Activated T-cell treated with anti-CD3 and anti-CD28 coated beads, Interleukin-2, amount 50 U/mL, for 1 hour (primary cell): ENCODE measurements around the gene FUT7.

Experiments used
- DNase-seq: peaks from one replicate; pipeline ENCODE4 v3.0.0-alpha.2; 2020

Gene FUT7

DNA sequence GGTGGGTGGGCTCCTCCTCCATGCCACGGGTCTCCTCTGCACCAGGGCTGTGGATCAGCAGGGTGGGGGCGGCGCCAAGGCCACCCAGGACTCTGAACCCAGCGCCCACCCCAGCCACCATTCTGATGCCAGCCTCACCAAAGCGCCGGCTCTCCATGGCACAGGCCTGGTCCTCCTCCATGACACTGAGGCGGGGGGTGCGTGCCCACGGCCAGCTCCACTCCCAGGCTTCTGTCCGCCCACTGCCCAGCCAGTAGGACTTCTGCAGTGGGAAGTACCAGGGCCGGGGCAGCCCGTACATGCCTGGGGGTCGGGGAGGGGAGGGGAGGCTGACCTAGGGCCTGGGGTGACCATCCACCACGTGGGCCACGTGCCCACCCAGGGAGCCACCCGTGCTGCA, 15.5 kb downstream of the FUT7 start:
- DNase-seq = no peak

- no peak for DNase-seq
Measured at GRCh38 chr9:137015976-137016375, 15.9 kb downstream of the FUT7 start.

DNA sequence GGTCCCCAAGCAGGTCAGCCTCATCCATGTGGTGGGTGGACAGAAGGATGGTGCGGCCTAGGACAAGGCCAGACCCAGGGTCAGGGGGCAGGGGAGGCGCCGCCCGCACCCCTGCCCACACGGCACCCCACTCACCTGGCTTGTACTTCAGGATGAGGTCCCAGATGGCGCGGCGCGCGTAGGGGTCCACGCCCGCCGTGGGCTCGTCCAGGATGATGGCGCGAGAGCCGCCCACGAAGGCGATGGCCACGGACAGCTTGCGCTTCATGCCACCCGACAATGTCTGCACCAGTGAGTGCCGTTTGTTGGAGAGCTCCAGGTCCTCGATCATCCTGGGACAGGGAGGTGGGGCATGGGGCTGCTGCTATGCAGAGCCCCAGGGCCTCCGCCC, 16.4 kb downstream of the FUT7 start:
- DNase-seq = no peak

- no peak for DNase-seq
Measured at GRCh38 chr9:137014776-137015539, 16.9 kb downstream of the FUT7 start.

DNA sequence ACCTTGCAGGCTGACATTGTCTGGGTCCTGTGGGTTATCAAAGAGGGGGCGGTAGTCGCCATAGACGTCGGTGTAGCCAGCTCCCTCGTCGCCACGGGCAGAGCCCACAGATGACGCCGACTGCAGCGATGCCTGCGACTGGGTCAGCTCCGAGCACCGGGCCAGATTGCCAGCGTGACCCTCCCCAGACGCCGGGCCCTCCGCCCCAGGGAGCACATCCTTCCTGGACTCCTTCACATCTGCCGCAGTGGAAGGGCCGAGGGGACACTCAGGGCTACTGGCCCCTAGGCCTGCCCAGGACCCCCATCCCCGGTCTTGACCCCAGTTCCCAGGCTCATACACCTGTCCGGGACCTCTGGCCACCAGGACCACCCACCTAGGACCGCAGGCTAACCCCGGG, 17.7 kb downstream of the FUT7 start:
- DNase-seq = no peak

- DNase-seq = no peak
Measured at GRCh38 chr9:137013571-137013940, 18.3 kb downstream of the FUT7 start.

DNA sequence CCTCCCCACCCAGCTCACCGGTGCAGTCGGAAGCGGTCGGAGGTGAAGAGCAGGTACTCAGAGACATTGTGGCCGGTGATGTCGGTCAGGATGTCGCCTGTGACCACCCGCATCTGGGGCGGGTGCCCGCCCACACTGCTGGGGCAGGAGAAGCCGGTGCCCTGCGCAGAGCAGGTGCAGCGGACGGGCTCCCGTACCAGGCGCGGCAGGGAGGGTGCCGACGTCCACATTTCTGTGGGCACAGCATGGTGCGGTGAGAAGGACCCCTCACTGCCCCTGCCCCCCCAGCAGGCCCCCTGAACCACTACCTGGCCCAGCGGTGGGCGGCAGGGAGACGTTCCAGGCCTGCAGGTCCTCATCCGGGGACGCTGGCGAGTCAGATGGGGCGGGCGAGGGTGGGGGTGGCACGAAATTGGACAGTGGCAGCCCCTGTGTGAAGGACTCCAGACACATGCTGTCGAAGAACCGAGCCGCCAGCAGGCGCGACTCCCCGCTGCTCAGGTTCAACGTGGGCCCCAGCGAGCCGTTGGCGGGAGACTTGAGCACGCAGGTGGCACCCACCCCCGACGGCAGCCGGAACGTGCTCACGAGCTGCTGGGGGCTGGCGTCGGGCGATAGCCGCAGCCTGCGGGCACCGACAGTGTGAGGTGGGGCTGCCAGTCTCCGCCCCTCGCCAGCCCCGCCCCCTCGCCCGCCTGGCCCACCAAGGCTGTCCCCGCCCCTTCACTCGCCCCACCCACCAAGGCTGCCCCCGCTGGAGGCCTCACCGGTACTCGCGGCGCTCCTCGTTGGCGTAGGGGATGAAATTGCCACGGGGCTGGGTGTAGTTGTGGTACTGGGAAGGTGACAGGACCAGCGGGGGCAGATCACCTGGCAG, 19.0 kb downstream of the FUT7 start:
- DNase-seq = no peak

DNA sequence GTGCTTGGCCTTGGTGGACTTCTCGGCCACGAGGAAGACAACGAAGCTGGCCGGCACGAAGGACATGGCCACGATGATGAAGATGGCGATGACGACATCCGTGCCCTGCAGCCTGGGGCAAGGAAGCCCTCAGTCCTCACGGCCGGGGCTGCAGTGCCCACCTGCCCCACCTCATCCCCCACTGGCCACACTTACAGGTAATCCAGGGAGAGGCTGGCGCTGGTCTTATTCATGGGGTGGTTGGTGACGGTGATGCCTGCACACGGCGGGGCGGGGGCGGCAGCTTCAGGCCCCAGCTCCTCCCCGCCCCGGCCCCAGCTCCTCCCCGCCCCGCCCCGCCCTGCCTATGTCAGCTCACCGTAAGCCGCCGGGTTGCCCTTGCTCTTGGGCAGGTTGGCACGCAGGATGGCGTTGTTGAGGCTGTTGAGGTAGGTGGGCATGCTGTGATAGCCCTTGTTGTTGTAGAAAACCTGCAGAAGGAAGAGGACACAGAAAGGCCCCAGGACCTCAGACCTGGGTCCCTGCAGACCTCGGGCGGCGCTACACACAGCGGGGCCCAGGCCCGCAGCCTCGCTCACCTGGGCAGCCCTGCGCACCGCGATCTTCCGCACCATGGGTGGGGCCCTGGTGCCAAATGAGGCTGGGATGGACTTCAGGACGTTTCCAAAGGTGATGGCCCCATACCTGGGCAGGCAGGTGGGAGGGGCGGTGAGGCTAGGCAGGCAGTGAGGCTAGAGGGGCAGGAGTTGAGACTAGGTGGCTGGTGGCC, 19.8 kb downstream of the FUT7 start:
- DNase-seq = no peak

- no peak for DNase-seq
Measured at GRCh38 chr9:137011156-137011555, 20.7 kb downstream of the FUT7 start.

DNA sequence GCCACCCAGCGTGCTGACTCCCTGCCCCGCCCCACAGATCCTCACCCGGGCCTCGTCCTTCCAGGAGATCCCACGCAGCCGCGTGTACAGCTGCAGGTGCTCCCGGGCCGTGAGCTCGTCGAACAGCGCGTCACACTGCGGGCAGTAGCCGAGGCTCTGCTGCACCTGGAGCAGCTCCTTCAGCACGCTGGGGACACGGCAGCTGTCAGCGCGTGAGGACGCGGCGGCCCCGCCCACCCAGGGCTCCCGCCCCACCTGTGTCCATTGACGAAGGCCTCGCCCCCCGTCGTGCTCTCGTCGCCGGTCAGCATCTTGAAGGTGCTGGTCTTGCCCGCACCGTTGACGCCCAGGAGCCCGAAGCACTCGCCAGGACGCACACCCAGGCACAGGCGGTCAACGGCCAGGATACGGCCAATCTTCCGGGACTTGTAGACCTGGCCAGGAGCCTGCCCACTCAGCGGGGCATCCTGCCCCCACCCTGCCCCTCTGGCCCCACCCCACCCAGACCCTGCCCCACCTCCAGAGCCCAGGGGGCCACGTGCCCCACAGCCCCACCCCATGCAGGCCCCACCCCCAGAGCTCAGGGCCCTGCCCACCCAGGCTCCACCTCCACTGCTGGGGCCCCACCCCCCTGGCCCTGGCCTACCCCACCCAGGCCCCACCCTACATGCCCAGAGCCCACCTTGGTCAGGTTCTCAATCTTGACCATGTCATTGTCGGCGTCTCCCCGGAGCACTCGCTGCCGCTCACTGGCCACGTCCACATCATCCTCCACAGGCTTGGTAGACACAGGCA, 21.8 kb downstream of the FUT7 start:
- DNase-seq = no peak

DNA sequence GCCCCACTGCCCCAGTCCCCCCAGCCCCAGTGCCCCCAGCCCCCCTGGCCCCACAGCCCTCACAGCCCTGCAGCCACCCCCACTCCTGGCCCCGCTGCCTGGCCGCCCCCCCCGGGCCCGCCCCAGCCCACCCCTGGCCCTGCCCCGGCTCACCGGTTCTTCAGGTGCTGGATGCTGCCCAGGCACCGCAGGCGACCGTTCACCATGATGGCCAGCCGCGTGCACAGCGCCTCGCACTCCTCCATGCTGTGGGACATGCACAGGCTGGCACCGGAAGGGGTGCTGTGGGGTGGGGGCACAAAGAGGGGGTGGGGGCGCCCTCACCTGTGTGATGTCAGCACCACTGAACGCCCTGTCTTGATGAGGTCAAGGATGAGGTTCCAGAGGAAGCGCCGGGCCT, 22.7 kb downstream of the FUT7 start:
- DNase-seq = no peak

- no peak for DNase-seq
Measured at GRCh38 chr9:137008312-137008711, 23.6 kb downstream of the FUT7 start.

DNA sequence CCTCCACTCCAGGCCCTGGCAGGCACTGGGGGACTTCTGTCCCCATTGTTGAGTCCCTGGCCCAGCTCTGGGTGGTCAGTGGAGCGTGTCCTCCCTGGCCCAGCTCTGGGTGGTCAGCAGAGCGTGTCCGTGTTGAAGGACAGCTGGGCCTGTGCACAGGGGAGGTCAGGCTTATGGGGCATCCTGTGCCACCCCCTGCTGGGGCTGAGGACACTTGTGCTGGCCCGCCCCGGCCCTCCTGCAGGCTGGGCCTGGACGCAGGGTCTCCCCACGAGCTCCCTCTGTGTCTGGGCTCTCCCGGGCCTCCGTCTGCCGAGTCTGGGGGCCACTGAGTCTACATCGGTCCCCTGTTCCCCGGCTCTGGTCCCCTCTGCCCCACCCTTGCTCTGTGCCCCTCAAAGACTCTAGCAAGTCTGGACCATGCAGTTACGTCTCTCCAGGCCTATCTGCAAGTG, 24.0 kb downstream of the FUT7 start:
- no peak for DNase-seq

- no peak for DNase-seq
Measured at GRCh38 chr9:137007108-137007815, 24.6 kb downstream of the FUT7 start.

DNA sequence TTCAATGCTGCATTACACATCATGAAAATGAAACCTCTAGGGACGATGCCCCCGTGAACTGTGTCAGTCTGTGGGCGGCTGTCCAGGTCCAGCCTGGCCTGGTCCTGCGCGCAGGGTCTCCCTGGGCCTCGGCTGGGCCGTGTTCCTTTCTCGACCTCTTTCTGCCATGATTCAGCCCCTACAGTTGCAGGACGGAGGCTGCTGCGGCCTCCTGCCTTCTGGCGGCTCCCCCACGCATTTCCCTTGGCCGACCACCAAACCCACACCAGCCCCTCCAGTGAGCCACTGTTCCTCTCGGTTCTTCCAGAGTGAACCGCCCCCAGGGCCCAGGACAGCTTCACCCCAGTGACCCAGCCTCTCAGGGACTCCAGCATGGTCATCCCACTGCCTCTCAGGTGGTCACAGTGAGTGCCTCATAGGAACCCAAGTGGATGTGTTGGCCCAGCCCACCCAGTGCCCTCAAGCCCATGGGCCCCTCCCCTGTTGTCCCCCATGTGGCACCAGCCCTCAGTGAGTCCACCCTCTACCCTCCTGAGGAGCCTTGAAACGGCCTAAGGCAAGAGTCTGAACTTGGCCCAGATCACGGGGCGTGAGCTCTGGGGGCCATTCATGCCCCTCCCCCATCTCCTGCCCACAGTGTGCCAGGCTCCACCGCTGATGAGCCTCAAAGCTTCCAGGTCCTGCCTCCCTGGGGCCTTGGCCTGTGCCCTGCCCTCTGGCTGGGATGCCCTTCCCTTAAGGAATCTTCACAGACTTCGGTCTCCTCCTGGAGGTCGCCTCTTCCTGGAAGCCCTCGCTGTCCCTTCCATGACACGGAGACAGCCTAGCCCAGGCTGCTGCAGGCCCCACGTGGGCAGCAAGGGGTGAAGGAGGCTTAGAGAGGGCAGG, 25.5 kb downstream of the FUT7 start:
- no peak for DNase-seq

DNA sequence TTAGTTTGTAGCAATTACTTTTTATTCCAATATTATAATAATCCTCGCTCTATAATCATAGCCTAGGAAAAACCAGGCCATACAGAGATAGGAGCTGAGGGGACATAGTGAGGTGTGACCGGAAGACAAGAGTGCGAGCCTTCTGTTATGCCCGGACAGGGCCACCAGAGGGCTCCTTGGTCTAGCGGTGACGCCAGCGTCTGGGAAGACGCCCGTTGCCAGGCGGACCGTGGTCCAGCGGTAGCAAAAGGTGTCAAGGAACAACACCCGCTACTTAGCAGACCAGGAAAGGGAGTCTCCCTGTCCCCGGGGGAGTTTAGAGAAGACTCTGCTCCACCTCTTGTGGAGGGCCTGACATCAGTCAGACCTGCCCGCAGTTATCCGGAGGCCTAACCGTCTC, 27.6 kb downstream of the FUT7 start:
- DNase-seq = peak; percentile 34

- no peak for DNase-seq
Measured at GRCh38 chr9:137002646-137003041, 29.2 kb downstream of the FUT7 start.

DNA sequence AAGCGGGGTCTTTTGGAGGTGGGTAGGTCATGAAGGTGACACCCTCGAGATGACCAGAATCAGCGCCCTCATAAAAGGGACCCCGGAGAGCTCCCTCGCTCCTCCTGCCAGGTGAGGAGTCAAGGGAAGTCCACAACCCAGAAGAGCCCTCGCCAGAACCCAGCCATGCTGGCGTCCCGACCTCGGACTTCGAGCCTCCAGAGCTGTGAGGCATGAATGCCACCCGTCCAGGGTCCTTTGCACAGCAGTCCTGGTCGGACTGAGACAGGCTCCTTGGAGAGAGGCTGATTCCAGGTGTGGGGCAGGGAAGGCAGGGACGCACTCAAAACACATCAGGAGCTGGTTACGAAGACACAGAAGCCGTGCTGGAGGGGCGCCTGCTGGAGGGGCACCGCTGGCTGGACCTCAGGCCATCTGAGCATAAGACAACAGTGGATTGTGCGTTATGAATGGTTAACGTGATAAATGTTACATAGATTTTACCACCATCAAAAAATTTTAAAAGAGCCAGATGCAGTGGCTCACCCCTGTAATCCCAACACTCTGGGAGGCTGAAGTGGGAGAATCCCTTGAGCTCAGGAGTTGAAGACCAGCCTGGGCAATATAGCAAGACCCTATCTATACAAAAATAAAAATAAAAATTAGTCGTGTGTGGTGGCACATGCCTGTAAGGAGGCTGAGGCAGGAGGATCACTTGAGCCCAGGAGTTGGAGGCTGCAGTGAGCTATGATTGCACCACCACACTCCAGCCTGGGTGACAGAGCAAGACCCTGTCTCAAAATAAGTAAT, 29.8 kb downstream of the FUT7 start:
- no peak for DNase-seq

DNA sequence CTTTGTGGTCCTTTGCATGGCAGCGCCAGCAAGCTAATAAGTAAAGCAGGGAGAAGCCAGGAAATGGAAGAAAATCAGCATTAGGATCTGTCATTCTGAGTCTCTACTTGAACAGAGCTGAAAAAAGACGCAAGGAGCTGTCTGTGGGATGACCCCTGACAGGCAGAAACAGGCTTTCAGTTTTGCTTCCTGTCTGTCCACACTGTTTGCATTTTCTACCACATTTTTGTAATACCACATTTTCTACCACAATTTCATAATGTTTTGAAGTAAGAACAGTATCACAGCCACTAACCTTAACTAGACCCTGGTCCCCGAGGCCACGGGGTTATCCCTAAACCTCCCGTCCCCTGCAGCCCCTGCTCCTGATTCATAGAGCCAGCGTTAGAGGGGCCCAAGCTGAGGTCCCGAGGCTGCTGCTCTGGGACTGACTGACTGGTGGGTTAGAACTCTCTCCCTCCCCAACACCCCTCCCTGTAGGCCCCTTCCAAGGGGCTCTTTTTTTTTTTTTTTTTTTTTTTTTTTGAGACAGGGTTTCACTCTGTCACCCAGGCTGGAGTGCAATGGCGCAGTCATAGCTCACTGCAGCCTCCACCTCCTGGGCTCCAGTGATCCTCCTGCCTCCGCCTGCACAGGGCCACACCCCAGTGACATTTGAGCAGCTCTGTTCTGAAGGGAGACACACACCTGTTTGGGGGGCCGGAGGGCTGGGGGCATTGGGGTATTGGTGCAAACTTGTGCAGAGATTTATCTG, 31.5 kb downstream of the FUT7 start:
- no peak for DNase-seq
